ENCODE results near the gene MAPKAPK2.
A peak's percentile ranks its signal among the peaks of the same experiment; 100 is the strongest.

Gene MAPKAPK2

GRCh38 chr1:206705726-206706297 is 21.1 kb downstream of the MAPKAPK2 start:
- DNase-seq: no peak

- no peak for DNase-seq
Observed at GRCh38 chr1:206706298-206706791, 21.6 kb downstream of the MAPKAPK2 start.

GRCh38 chr1:206706806-206707366 is 22.2 kb downstream of the MAPKAPK2 start:
- no peak for DNase-seq

- no peak for DNase-seq
Observed at GRCh38 chr1:206708058-206708457, 23.4 kb downstream of the MAPKAPK2 start.

GRCh38 chr1:206708882-206709281 is 24.2 kb downstream of the MAPKAPK2 start:
- DNase-seq: no peak

- DNase-seq: no peak
Observed at GRCh38 chr1:206709322-206709721, 24.6 kb downstream of the MAPKAPK2 start.

- no peak for DNase-seq
Observed at GRCh38 chr1:206709772-206710459, 25.2 kb downstream of the MAPKAPK2 start.

- no peak for DNase-seq
Observed at GRCh38 chr1:206710460-206710823, 25.7 kb downstream of the MAPKAPK2 start.

GRCh38 chr1:206713070-206713469 is 28.4 kb downstream of the MAPKAPK2 start:
- no peak for DNase-seq

GRCh38 chr1:206713910-206714312 is 29.2 kb downstream of the MAPKAPK2 start:
- no peak for DNase-seq

- DNase-seq: peak; percentile 26
Observed at GRCh38 chr1:206714331-206715058, 29.8 kb downstream of the MAPKAPK2 start.

- DNase-seq: peak; percentile 13
Observed at GRCh38 chr1:206715120-206715519, 30.4 kb downstream of the MAPKAPK2 start.

- no peak for DNase-seq
Observed at GRCh38 chr1:206715552-206716158, 30.9 kb downstream of the MAPKAPK2 start.

- DNase-seq: no peak
Observed at GRCh38 chr1:206716159-206716869, 31.6 kb downstream of the MAPKAPK2 start.

- peak; percentile 4 for DNase-seq
Observed at GRCh38 chr1:206716870-206717673, 32.4 kb downstream of the MAPKAPK2 start.

- DNase-seq: no peak
Observed at GRCh38 chr1:206717674-206717989, 32.9 kb downstream of the MAPKAPK2 start.

- no peak for DNase-seq
Observed at GRCh38 chr1:206719169-206719839, 34.6 kb downstream of the MAPKAPK2 start.

- no peak for DNase-seq
Observed at GRCh38 chr1:206721454-206721853, 36.7 kb downstream of the MAPKAPK2 start.

GRCh38 chr1:206722751-206723461 is 38.2 kb downstream of the MAPKAPK2 start:
- DNase-seq: peak; percentile 18

- DNase-seq: no peak
Observed at GRCh38 chr1:206723462-206723804, 38.7 kb downstream of the MAPKAPK2 start.
